Mucosa of descending colon (tissue), 3 donors: Measurements from ENCODE around the gene YJEFN3. TPM values are rescaled to one million over a fixed set of nuclear protein-coding genes. Genes with fewer than 3 reads are reported as not detected.
A peak's percentile ranks its signal among the peaks of the same experiment; 100 is the strongest.

ENCODE experiments used
- ATAC-seq: fragments of 200-7000 bp; cut with Tn5 transposase; one replicate; pipeline ENCODE4 v1.9.1; 2020; ENCODE audit warnings: mild to moderate bottlenecking, moderate library complexity
- DNase-seq, 3 donors: peaks; one replicate each; pipeline ENCODE4 v3.0.0-alpha.2; 2020
- H3K36me3 ChIP-seq: fragments of 200-600 bp; one replicate; pipeline ENCODE4 v1.8.0; 2021; ENCODE audit warnings: low read depth, mild to moderate bottlenecking
- H3K4me1 ChIP-seq: fragments of 200-600 bp; one replicate; pipeline ENCODE4 v1.8.0; 2021; ENCODE audit warnings: low read depth, mild to moderate bottlenecking
- H3K4me3 ChIP-seq: fragments of 200-600 bp; one replicate; pipeline ENCODE4 v1.8.0; 2021; ENCODE audit warnings: mild to moderate bottlenecking
- H3K9me3 ChIP-seq: fragments of 200-600 bp; one replicate; pipeline ENCODE4 v1.8.0; 2021; ENCODE audit warnings: mild to moderate bottlenecking
- intact Hi-C, 2 donors: fragments of 100-400 bp; cut with DNase I in 1 of 2; cut with micrococcal nuclease in 1 of 2; formaldehyde crosslinking; loops; one replicate each; pipeline versions ENCODE4 v1.11.0 to v1.11.1; 2022; cut with DNase I, micrococcal nuclease
- total RNA-seq, 3 donors: library from RNA; stranded (reverse); fragmentation: NEBNext Ultra II Directional in 2 of 3; extraction: Animal tissue kit (Norgen Biotek cat#: 25700) in 2 of 3; gene quantifications; one replicate each; pipeline versions ENCODE4 v1.2.1 to v1.2.4, GENCODE V29; 2021 to 2023
- TF ChIP-seq, protein P1 (sequence below): fragments of 200-600 bp; IDR thresholded peaks from one replicate; pipeline ENCODE4 v1.8.0; 2022; ENCODE audit warnings: antibody characterized with exemption, mild to moderate bottlenecking
- donor health status: DM: no; HTN: no; CAD: no; lungs with moderate emphysema.
- donor health status: DM: no; HTN: no; CAD: no.
- donor health status: DM: no; HTN: yes; CAD: no.

The YJEFN3 gene
- total RNA-seq, 3 donors from 2014 or later: 6.0 to 12.6 (median 10.6) TPM

DNA sequence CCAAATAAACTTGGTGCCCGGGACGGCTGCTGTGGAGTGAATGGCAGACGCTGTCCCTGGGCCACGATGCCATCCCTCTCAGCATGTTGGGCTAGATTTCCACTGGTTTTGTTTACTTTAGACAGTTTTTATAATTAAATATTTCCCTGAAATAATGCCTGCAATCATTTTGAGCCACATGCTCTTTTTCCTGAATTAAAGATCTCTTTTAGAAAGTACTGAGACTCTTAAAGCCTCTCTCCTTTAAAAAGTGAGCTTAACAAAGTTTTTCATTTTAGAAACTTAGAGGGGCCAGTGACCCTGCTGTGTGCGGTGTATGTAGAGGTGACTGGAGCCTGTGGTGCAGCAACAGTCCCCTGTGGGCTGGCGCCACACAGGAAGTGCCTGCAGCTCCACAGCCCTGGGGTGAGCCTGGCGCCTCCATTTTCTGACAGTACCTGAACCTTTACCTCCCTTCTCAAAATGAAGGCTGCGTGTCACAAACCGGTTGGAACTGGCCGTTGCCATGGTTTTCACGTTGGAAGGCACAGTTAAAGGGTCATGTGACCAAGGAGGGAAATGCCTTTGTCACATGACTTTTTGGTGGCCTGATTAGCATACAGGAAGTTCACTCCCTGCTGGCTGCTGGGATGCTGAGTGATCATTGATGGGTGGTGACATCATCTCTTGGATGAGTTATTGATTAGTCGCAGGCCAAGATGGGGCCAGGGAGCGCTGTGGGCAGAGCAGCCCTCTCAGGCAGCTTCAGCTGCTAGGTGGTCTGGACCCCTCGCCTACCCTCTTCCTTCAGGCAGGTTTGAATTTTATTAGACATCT lies 39.6 kb upstream of the YJEFN3 start:
- peaks cover 47% of the 10 kb centered on the region for H3K4me1 ChIP-seq
- ATAC-seq: peak; percentile 78
- no peak overlapping the region for H3K4me3 ChIP-seq
- H3K9me3 ChIP-seq: no peaks in the 10 kb centered on the region
- no peaks in the 10 kb centered on the region for H3K36me3 ChIP-seq
- intact Hi-C loops: loop anchor here in 1 of 2 donors (10.0 kb wide), 1 partner anchor 84 kb away; the partner anchor contains the start of gene GATAD2A
- peak; percentile 84 to 92 (median 88) for DNase-seq
- TF ChIP-seq, protein P1, sequence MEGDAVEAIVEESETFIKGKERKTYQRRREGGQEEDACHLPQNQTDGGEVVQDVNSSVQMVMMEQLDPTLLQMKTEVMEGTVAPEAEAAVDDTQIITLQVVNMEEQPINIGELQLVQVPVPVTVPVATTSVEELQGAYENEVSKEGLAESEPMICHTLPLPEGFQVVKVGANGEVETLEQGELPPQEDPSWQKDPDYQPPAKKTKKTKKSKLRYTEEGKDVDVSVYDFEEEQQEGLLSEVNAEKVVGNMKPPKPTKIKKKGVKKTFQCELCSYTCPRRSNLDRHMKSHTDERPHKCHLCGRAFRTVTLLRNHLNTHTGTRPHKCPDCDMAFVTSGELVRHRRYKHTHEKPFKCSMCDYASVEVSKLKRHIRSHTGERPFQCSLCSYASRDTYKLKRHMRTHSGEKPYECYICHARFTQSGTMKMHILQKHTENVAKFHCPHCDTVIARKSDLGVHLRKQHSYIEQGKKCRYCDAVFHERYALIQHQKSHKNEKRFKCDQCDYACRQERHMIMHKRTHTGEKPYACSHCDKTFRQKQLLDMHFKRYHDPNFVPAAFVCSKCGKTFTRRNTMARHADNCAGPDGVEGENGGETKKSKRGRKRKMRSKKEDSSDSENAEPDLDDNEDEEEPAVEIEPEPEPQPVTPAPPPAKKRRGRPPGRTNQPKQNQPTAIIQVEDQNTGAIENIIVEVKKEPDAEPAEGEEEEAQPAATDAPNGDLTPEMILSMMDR: no peak

DNA sequence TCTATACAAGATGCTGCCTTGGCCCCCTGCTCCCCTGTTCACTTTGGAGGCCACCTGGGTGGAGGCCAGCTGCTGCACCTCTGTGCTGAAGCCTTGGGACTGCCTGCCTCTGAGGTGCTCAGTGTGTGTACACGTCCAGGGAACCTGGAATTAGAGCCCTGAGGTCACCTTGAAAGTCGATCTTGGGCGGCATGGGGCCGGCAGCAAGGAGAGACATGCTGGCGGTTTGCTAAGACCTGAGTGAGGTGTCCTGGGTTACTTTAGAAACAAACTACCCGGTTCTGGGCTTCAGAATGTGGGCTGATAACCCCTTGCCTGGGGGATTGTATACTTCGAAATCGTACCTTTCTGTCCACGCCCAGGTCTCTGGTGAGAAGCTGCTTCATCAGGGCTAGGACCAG lies 38.9 kb upstream of the YJEFN3 start:
- Histone ChIP-seq H3K4me3 (no peak overlapping the region), H3K36me3 (no peaks in the 10 kb centered on the region), H3K4me1 (peaks cover 47% of the 10 kb centered on the region), H3K9me3 (no peaks in the 10 kb centered on the region)
- intact Hi-C loops: loop anchor here (5.0 to 10.0 kb wide), 3 partner anchors 85 to 125 kb away; partner anchors contain the start of gene GATAD2A (in 1 of the 2)
- ATAC-seq: peak; percentile 2
- peak in 1 of 3 donors; percentile 61 for DNase-seq
- TF ChIP-seq, protein P1: no peak

DNA sequence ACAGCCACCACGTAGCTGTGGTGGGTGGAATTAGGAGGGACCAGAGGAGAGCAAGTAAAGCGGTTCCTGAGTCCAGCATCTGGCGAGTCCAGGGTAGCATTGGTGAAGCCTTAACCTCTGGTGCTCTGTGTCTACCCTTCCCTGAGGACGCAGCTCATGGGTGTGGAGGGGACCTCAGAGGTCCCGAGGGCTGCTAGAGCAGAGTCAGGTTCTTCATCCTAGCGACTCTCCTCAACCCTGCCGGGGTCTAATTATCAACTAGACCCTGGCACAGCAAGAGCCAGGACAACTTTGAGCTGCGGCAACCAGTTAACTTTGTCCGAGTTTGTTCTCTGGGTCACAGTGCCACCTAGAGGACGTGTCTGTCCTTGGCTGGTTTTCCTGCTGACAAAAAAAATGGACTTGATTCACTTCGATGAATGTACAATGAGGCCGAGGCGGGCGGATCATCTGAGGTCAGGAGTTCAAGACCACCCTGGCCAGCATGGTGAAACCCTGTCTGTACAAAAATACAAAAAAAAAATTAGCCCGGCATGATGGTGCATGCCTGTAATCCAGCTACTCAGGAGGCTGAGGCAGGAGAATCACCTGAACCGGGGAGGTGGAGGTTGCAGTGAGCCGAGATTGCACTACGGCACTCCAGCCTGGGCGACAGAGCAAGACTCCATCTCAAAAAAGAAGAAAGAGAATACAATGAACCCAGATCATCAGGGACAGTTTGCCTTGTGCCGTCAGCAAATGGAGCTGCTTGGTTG lies 38.3 kb upstream of the YJEFN3 start:
- H3K36me3 ChIP-seq: no peaks in the 10 kb centered on the region
- H3K4me1 ChIP-seq: peaks cover 47% of the 10 kb centered on the region
- intact Hi-C loops: loop anchor here (5.0 to 10.0 kb wide), 2 partner anchors 123 to 126 kb away; no protein-coding TSS in a partner anchor
- DNase-seq: peak; percentile 69 to 89 (median 78)
- TF ChIP-seq, protein P1: peak; percentile 70
- ATAC-seq: peak; percentile 65
- H3K9me3 ChIP-seq: no peaks in the 10 kb centered on the region
- H3K4me3 ChIP-seq: no peak overlapping the region

DNA sequence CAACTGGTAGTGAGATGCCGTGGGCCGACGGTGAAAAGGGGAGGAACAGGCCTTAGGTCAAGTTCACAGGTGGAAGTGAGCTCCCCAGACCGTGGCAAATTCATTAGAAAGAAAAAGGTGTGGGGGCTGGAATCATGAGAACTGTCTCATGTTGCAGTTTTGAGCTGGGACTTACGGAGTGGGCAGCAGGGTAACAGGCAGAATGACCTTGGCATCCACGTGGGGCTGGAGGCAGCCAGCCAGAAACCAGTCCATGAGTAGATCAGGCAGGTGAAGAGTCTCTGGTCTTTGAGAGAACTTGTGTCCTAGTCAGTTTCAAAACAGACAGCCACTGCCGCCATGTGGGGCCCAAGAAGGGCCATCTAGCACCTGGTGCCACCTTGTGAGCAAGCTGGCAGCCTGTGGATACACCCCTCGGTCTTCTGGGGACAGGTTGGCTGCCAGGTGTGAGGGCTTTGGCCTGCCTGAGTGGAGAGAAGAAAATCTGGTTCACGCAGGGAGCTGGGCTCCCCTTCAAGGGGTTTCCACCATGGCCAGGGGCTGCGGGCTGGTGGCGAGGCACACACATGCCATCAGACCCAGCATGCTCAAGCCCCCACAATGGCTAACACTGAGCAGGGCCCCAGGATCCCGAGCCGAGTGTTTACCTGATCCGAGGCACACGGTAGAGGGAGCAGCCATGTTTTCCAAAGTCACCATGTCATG lies 37.2 kb upstream of the YJEFN3 start:
- intact Hi-C loops: loop anchor here (5.0 to 10.0 kb wide), 2 partner anchors 124 to 127 kb away; no protein-coding TSS in a partner anchor
- Histone ChIP-seq H3K36me3 (peaks cover 8% of the 10 kb centered on the region), H3K4me3 (no peak overlapping the region), H3K9me3 (no peaks in the 10 kb centered on the region), H3K4me1 (peaks cover 43% of the 10 kb centered on the region)
- ATAC-seq: no peak
- peak in 1 of 3 donors; percentile 43 for DNase-seq
- TF ChIP-seq, protein P1: no peak

DNA sequence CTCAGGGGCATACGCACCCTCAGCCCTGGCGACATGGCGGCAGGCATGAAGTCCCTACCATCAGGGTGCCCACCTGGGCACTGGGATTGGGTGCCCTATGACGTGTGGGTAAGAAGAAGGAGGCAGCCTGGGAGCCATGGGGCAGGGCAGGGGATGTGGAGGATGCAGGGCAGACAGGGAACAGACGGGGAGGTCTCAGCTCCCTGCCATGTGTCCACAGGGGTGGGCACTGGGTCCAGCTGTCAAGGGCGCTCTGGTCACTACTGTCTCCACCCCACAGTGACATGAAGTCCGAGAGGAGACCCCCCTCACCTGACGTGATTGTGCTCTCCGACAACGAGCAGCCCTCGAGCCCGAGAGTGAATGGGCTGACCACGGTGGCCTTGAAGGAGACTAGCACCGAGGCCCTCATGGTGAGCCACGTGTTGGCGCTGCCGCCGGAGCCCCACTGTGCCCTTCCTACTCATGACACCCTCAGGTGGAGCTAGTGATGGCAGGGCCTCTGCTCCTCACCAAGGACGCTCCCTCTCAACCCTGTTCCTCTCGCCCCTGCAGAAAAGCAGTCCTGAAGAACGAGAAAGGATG lies 36.6 kb upstream of the YJEFN3 start:
- intact Hi-C loops: loop anchor here (5.0 to 10.0 kb wide), 2 partner anchors 125 to 127 kb away; no protein-coding TSS in a partner anchor
- DNase-seq (peak in 1 of 3 donors; percentile 46), ATAC-seq (no peak)
- no peaks in the 10 kb centered on the region for H3K9me3 ChIP-seq
- peaks cover 38% of the 10 kb centered on the region for H3K4me1 ChIP-seq
- no peak overlapping the region for H3K4me3 ChIP-seq
- TF ChIP-seq, protein P1: no peak
- H3K36me3 ChIP-seq: peaks cover 11% of the 10 kb centered on the region
